ENCODE results near the gene CRYL1.

Gene CRYL1, protein sequence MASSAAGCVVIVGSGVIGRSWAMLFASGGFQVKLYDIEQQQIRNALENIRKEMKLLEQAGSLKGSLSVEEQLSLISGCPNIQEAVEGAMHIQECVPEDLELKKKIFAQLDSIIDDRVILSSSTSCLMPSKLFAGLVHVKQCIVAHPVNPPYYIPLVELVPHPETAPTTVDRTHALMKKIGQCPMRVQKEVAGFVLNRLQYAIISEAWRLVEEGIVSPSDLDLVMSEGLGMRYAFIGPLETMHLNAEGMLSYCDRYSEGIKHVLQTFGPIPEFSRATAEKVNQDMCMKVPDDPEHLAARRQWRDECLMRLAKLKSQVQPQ

DNA sequence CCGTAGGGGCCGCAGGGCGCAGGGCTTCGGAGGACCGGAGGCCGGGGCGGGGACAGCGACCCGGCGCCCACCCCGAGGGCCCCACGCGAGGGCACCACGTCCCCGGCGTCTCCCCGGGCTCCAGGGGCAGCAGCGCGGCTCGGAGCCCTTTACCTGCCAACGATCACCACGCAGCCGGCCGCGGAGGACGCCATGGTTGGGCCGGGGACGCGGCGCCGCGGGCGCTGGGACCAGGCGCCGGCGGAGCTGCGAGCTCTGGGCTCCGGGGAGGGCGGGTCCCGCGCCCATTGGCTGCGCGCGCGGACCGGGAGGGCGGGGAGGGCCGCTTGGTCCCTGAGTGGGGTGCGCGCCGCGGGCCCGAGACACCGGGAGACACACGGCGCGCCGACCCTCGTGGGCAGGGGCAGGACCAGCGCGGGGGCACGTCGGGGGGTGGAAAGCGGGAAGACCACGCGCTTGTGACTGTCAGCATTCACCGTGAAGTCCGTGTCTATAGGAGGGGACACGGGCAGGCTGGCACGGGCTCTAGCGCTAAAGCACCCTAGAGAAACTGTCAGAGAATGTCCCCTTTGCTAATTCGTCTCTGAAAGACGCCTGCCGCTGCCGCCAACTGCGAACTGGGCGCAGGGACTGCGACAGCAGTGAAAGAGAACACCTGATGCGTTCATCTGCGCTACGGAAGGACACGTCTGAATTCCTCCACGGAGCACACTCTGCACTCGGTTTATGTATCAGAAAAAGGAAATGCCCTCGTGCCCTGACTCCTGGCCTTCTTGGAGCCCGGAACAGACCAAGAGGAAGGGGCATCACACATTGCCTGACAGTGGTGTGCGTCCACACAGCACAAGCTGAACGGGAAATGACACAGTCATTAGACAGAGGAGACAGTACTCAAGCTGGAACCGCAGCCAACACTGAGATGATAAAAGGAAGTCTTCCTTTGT, at the start of gene CRYL1:
Gene CRYL1, minus strand, starts transcription at position 257 of the 944 bp plus-strand sequence. Its CDS starts 63 bp downstream, at position 194.
- no peak for FAIRE-seq

DNA sequence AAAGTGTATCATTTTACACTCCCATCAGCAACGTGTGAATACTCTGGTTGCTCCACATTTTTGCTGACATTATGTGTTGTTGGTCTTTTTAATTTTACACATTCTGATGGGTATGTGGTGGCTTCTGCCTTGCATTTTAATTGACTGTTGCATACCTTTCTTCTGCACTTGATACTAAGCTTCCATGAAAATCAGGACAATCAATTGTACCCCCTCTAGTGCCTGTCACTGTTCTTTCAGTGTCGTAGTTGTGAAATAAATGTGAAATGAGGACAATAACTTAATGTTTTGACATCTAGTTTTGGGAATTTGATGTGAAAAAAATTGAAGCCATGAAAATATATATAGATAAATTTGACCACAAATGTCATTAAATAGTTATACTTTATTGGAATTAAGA, 48.0 kb upstream of the CRYL1 start:
- FAIRE-seq: no peak

DNA sequence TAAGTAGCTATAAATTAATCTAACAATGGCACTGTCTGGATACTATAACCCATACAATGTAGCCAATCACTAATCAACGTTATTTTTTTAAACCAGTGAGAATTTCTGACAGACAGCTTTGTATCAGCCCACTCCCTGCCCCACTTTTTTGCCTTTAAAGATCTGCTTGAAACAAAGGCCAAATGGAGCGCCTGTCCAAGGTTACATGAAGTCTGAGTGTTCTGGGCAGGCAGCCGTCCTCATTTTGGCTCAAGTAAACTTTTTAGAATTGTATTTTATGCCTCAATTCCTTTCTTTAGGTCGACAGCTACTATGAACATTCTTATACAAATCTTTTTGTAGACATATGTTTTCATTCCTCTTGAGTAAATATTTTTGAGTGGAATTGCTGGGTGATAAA, 47.5 kb upstream of the CRYL1 start:
- no peak for FAIRE-seq

DNA sequence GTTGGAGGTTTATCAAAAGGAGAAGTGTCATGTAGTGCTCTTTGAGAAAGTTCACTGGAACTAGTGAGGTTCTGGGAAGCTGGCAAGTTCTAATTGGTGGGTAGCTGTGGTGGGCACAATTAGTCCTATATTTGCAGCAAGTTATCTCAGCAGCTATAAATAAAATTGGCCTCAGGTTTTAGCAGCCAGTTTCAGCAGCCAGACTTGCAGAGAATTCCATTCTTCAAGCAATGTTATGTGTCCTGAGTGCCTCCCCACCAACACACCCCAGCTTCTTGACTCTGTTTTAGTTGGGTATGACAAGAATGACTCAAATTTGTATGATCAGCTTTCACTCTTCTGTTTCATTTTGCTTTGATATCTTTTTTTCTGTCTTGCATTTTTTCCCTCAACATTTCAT, 46.0 kb upstream of the CRYL1 start:
- no peak for FAIRE-seq

DNA sequence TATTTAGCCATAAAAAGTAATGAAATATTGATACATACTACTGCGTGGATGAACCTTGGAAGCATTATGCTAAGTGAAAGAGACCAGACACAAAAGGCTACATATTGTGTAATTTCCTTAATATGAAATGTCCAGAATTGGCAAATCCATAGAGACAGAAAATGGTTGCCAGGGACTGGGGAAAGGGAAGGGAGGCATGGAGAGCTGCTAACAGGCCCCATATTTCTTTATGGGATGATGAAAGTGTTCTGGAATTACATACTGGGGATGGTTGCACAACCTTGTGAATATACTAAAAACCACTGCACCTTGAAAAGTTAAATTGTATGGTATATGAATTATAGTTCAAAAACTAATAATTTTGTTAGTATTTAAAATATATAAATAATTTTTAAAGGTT, 44.9 kb upstream of the CRYL1 start:
- peak; percentile 43 for FAIRE-seq

DNA sequence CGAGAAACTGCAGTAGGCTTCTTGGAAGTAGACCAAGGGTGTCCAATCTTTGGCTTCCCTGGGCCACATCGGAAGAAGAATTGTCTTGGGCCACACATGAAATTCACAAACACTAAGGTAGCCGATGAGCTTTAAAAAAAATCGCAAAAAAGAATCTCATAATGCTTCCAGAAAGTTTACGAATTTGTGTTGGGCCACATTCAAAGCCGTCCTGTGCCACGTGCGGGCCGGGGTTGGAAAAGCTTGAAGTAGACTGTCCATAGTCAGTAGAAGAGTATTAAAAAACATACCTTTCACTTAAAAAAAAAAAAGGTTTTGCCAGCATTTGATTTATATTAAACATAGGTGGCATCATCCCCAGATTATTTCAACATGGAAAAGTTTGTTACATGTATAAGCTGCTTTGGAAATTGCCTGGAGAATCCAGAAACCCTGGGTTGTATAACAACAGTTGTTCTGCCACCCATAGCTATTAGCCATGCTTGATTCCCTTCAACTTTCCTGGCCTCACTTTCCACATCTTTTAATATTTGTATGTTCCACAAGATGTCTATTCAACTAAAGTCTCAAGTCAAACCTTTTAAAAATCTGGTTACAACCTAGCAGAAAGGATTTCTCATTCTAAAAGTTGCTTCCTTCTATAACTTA, 42.3 kb upstream of the CRYL1 start:
- FAIRE-seq: no peak

DNA sequence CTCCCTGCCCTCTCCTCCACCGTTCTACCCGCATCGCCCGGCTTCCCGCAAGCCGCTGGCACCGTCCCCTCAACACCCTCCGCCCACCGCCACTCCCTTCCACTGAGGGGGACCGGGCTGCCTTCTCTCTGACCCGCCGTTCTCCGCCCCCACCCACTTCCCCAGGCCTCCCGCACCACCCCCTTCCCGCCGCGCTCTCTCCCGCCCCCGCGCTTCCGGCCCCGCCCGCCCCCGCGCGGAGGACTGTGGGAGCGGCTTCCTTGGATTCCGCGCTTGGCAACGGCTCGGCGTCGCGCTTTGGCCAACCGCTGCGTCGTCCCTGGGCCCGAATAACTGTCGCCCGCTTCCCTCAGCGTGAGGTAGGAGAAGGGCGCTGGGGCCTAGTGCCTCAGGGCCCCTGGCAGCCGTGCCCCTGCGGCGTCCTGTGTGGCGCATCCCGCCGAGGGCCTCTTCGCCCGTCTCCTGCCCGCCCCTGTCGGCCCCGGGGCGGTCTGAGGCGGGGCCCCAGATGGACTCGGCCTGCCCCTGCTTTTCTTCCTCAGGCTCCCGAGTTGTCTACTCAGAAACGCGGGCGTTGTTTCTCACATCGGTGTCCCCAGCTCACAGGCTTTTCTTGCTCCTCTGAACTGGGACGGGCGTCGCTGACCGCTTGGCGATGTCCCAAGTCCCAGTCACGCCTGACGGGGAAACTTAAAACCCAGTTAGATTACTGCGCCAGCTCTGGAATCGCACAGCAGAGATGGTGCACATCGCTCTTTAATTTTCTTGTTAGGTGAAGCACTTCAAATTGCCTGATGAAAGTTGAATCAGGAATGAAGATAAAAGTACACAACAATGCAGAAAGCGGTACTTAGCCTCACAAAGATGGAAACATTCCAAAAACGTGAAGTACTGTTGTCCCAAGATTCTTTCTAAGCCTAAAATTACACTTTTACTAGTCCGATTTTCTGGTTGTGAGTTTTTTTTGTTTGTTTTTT, 41.5 kb upstream of the CRYL1 start, which contains the start of gene IFT88:
Gene IFT88, plus strand, starts transcription at position 260 of the 977 bp plus-strand sequence. CDS start 7,229 bp downstream, outside the sequence.
- FAIRE-seq: no peak

DNA sequence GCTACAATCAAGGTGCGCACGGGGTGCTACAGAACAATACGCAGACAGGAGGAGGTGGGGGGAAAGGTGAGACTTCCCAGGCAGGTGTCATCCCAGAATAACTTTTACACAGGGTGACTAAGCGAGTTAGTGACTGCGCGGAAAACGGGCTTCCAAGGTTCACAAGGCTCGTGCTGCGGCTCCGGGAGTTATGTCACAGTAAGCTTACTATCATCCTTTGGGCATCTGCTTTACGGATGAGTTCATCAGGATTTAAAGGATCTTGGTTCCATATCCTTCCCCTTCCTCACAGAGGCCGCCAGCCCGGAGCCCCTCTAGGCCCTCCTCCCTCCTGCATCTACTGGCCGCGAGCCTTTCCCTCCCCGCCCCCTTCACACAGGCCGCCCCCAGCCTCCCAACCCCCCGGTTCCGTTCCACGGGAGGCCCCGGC, 40.8 kb upstream of the CRYL1 start:
- no peak for FAIRE-seq

DNA sequence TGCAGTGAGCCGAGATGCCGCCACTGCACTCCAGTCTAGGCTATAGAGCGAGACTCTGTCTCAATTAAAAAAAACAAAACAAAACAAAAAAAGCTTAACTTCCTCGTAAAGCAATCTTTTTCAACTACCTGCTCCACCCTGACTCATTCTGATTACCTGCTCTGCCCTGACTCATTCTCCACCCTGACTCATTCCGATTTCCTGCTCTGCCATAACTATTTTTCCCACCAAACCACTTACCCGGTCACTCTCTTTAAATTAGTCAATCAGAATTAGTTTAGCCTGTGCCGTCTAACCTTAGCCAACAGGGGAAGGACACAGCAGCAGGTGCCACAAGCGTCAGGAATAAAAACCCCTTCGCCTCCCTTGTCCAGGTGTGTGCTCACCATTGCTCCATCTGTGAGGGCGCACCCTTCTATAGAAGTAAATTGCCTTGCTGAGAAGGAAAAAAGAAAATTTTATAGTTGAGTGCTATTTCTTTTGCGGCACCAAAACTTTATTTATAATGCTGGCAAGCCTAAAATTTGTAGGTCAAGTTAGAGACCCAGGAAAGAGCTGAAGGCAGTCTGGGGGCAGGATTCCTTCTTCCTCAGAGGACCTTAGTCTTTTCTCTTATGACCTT, 39.6 kb upstream of the CRYL1 start:
- no peak for FAIRE-seq

DNA sequence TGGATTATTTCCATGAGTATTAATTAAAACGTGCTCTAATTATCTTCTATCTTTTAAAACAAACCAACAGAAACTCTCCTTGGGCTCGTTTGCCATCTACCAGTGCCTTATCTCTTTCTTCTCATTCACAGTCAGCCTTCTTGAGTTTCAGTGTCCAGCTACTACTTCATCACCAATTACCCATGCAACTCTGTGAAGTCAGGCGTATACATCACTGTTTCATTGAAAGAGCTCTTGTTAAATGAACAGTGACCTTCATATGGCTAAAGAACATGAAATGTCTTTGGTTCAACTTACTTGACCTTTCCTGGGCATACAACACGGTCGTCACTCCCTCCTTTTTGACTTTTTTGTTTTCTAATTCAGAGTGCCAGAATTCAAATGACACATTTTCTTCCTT, 36.1 kb upstream of the CRYL1 start:
- no peak for FAIRE-seq

DNA sequence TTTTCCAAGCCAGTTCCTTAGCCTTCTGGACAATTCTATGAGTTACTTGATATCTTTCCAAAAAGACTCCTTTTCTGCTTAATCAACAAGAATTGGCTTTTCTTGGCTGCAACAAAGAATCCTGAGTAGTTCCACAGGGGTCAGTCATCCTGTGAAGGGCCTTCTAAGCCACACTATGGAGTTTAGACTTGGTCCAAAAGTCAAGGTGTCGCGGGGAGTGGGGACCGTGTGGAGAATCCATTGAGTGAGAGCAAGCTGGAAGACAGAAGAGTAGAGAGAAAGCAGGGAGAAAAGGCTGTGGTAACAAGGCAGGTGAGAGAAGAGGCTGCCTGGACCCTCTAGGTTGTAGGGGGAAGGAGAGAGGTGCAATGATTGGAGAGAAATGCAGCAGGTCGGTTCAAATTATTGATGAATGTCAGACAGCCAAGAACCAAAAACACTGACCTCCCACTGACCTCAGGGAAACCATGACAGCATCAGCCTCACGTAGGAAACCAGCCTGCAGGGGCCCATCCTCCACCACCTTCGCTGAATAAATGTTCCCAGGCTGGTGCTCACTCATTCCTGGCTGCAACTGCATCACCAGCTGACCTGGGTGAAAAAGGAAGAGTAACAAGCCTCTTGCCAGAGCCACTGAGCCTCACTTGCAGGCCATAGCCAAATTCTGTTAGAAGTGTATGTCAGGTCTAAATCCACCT, 34.2 kb upstream of the CRYL1 start:
- no peak for FAIRE-seq

DNA sequence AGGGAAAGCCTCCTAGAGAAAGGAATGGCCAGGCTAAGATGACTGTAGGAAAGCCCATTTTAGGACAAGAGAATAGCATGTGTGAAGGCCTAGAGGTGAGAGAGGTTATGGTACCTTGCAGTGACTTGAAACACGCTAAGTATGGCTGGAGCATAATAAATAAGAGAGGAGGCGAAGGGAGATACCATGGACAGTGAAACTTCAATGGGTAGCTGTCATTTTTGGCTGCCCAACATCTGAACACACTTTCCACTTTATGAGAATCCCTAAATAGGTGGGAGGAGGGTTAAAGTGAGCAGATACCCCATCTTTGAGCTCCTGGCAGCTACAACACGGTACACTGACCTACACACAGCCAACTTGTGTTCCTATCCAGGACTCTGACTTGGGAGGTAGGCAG, 33.3 kb upstream of the CRYL1 start:
- FAIRE-seq: no peak

DNA sequence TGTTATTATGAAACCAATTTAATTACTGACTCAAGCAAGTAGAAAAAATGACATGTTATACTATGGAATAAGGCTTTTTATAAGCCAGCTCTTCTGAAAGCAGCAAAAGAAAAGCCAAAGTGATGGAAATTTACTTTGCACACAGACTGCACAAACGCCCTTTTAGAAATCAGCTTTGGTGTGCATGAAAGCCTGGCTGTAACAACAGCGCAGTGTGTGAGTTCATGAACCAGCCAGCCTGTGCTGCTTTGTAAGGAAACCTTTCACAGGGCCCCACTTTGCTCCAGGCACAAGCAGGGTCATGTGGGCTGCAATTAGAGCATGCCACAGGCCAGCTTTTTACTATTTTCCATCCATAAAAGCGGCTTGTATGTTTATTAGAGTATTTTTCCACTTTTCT, 27.7 kb upstream of the CRYL1 start:
- no peak for FAIRE-seq

DNA sequence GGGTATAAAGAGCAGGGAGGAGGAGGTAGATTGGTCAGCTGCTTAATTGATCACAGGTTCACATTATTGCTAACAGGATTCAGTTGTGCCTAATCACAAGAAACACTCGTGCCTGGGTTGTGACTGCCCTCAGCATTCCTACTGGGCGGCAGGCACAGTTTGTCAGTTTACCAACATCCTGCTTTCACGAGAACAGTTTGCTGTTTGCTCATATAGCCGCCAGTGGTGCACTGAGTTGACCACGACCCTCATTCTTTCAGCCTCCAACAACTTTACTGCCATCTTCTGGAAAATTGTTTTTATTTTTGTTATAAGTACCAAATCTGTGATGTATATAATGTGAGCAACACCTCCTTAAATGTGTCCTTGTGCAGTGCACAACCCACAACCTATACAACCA, 25.1 kb upstream of the CRYL1 start:
- no peak for FAIRE-seq

DNA sequence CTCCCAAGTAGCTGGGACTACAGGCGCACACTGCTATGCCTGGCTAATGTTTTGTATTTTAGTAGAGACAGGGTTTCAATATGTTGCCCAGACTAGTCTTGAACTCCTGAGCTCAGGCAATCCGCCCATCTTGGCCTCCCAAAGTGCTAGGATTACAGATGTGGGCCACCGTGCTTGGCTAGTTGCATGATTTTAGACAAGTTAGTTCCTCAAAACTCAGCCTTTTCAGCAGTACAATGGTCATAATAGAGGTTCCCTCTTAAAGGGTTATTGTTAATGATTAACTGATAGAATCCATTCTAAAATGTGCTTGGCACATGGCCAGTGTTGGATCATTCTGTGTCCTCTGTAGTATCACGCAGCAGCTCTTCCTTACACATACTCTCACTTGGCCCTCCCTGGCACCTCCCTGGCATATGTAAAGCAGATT, 21.8 kb upstream of the CRYL1 start:
- FAIRE-seq: no peak

DNA sequence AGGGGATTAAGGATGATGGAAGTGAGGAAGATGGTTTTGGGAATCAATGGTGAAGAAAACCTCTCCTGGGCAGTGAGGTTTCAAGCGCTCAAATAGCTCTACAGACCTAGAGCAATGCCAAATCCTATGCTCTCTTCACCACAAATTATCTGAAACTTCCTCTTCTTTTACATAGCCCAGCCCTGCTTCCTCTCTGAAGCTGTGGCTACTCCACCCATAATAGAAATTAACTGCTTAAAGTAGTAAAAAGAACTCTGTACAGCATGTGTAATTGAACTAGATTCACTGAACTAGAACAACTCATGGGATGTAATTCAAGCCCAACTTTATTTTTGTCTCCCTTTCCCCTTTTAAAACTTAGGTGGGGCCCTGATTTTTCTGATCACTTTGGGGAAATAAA, 20.9 kb upstream of the CRYL1 start:
- FAIRE-seq: no peak

DNA sequence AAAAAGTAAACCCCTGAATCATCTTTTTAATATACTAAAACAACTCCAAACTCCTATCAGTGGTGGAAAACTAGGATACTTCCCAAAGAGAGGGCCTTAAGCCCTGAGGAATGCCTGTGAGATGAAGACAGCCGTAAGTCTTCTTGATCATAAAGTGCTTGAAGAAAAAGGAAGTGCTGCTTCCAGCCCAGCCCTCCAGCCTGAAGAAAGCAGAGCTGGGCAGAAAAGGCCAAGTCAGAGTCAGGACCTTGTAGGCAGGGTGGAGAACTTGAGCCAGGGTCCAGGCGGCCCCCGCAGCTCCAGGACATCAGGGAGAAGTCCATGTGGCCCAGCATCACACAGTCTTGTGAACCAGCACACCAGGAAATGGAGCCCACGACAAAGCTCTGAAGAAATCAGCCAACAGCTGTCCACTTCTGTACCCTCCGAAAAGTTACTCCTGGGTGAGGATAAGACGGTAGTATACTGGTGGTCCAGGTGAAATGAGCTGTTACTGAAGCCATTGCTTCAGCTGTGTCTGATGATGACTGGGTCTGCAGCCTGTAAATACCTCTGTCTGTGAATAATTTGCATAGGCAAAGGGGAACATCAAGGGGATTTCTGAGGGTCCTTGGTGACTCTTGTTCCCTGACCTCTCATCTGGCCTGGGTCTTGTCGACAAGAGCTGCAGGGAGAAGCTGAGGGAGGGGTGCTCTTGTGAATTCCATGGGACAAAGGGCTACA, 18.7 kb upstream of the CRYL1 start:
- no peak for FAIRE-seq

DNA sequence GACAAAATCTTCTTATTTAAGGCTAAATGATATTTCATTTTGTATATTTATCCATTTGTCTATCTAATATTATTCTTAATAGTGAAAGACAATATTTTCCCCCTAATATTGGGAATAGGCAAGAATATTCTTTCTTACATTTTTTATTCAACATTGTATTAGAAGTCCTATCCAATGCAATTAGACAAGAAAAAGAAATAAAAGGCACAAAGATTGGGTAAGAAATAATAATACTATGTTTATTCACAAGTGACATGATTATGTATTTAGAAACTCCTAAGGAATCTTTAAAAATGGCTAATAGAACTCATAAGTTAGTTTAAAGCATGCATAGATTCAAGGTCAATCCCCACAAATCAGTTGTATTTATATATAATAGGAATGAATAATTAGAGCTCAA, 11.3 kb upstream of the CRYL1 start:
- peak; percentile 63 for FAIRE-seq

DNA sequence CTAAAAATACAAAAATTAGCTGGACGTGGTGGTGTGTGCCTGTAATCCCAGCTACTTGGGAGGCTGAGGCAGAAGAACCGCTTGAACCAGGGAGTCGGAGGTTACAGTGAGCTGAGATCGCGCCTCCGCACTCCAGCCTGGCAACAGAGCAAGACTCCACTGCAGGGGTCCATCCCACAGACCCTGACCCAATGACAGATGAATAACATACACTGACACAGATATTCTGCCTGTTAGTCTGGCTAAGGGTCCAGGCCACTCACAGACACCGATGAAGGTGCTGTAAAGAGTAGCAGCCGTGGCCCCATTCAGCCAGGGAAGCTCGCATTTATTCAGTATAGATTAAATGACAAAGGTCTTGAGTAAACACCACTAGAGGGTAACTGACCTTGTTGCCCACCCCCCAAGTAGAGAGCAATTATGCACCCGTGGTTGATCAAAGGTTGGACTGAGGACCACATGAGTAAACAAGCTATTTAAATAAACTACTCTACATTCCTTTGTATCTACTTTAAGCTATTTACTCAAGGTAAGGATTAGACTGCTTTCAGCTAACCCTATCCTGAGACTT, 8.5 kb upstream of the CRYL1 start:
- FAIRE-seq: no peak

DNA sequence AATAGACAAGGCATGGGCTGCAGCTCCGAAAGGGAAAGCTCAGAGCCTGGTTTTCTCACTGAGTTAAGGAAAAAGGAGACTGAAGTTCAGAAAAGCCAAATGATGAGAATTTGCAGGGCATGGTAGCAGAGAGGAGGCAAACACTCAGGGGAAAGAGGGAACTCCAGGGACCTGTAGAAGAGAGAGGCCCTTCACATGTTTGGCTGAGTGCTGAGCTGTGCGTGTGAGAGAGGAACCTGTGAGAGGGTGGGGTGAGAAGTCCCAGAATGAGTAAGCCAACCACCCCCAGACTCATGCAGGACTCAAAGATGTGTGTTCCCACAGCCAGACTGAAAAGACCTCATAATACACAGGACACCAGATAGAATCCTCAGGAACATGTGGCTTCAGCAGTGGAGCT, 2.8 kb upstream of the CRYL1 start:
- FAIRE-seq: no peak

All from A204.1 (cell line).